Activated B cell treated with CpG ODN at 0.5 μM for 24 hours (primary cell): ENCODE data around the gene HDHD5. TPM values are rescaled to one million over a fixed set of nuclear protein-coding genes. Genes with fewer than 3 reads are reported as not detected.

Experiments used
- ATAC-seq: fragments of 200-7000 bp; cut with Tn5 transposase; one replicate; pipeline ENCODE4 v1.10.0; 2021; ENCODE audit warnings: low read depth, mild to moderate bottlenecking, moderate library complexity
- CTCF ChIA-PET: fragments of 350-600 bp; sonication (Branson Sonifier 250); formaldehyde crosslinking; loops from one replicate; lab custom pipeline; 2021; ENCODE audit warnings: antibody characterized with exemption; lab: Charles Lee
- POLR2A ChIA-PET: fragments of 350-600 bp; sonication (Branson Sonifier 250); formaldehyde crosslinking; loops from one replicate; lab custom pipeline; 2021; ENCODE audit warnings: antibody characterized with exemption; lab: Charles Lee
- DNase-seq: peaks from one replicate; pipeline ENCODE4 v3.0.0; 2022
- H3K27ac Mint-ChIP-seq: one replicate; pipeline ENCODE4 v1.8.0; 2020; ENCODE audit warnings: mixed read lengths
- H3K27me3 Mint-ChIP-seq: one replicate; pipeline ENCODE4 v1.8.0; 2021; ENCODE audit warnings: mixed read lengths
- H3K36me3 Mint-ChIP-seq: one replicate; pipeline ENCODE4 v1.8.0; 2021; ENCODE audit warnings: low read depth, mixed read lengths
- H3K4me1 Mint-ChIP-seq: one replicate; pipeline ENCODE4 v1.8.0; 2021; ENCODE audit warnings: mixed read lengths
- H3K4me3 Mint-ChIP-seq: one replicate; pipeline ENCODE4 v1.8.0; 2020; ENCODE audit warnings: mild to moderate bottlenecking, mixed read lengths
- H3K9me3 Mint-ChIP-seq: one replicate; pipeline ENCODE4 v1.8.0; 2020; ENCODE audit warnings: mixed read lengths
- CTCF ChIP-seq: fragments of 200-600 bp; IDR thresholded peaks from one replicate; pipeline ENCODE4 v1.8.0; 2022; ENCODE audit warnings: antibody characterized with exemption, mild to moderate bottlenecking
- intact Hi-C: fragments of 100-400 bp; cut with micrococcal nuclease; formaldehyde crosslinking; loops from one replicate; pipeline ENCODE4 v1.15.1; 2024
- total RNA-seq: library from RNA; stranded (reverse); gene quantifications from 2 replicates; pipeline ENCODE4 v1.2.3, GENCODE V29; 2022

HDHD5 gene
- total RNA-seq, 1 donor from 2014 or later, result 25.2 TPM

GRCh38 chr22:17116572-17117330 lies 42.3 kb downstream of the HDHD5 start:
- no peaks in the 10 kb centered on the region for H3K9me3 Mint-ChIP-seq
- H3K27me3 Mint-ChIP-seq, result peaks cover 13% of the 10 kb centered on the region
- no peaks in the 10 kb centered on the region for H3K36me3 Mint-ChIP-seq
- no peak overlapping the region for H3K4me3 Mint-ChIP-seq
- H3K27ac Mint-ChIP-seq, result no peak overlapping the region
- intact Hi-C loops, result no loop called here
- DNase-seq (no peak), ATAC-seq (no peak)
- H3K4me1 Mint-ChIP-seq, result peaks cover 32% of the 10 kb centered on the region
- no peak for TF ChIP-seq CTCF
- CTCF ChIA-PET, result interaction anchor here (1.6 kb wide), 1 partner anchor 55 kb away, joined by 4 read pairs; no protein-coding TSS in a partner anchor
- POLR2A ChIA-PET, result no interaction called here

- Mint-ChIP-seq H3K27me3 (peaks cover 10% of the 10 kb centered on the region), H3K27ac (no peak overlapping the region), H3K4me3 (no peak overlapping the region), H3K9me3 (no peaks in the 10 kb centered on the region), H3K36me3 (no peaks in the 10 kb centered on the region), H3K4me1 (peaks cover 27% of the 10 kb centered on the region)
- intact Hi-C loops, result no loop called here
- ChIA-PET CTCF (no interaction called here), POLR2A (no interaction called here)
- no peak for DNase-seq
- ATAC-seq, result no peak
- TF ChIP-seq CTCF, result no peak
Observed at GRCh38 chr22:17115945-17116565, 43.0 kb downstream of the HDHD5 start.

GRCh38 chr22:17115236-17115635 lies 43.8 kb downstream of the HDHD5 start:
- H3K4me3 Mint-ChIP-seq, result no peak overlapping the region
- H3K27ac Mint-ChIP-seq, result no peak overlapping the region
- peaks cover 10% of the 10 kb centered on the region for H3K27me3 Mint-ChIP-seq
- ATAC-seq (no peak), DNase-seq (no peak)
- H3K9me3 Mint-ChIP-seq, result no peaks in the 10 kb centered on the region
- no peak for TF ChIP-seq CTCF
- ChIA-PET CTCF (no interaction called here), POLR2A (no interaction called here)
- intact Hi-C loops, result no loop called here
- peaks cover 27% of the 10 kb centered on the region for H3K4me1 Mint-ChIP-seq
- H3K36me3 Mint-ChIP-seq, result peaks cover 3% of the 10 kb centered on the region

GRCh38 chr22:17114898-17115235 lies 44.2 kb downstream of the HDHD5 start:
- Mint-ChIP-seq H3K4me1 (peaks cover 26% of the 10 kb centered on the region), H3K9me3 (no peaks in the 10 kb centered on the region), H3K36me3 (peaks cover 4% of the 10 kb centered on the region), H3K4me3 (no peak overlapping the region), H3K27ac (no peak overlapping the region), H3K27me3 (peaks cover 9% of the 10 kb centered on the region)
- TF ChIP-seq CTCF, result no peak
- ATAC-seq (no peak), DNase-seq (no peak)
- intact Hi-C loops, result no loop called here
- POLR2A ChIA-PET, result no interaction called here
- CTCF ChIA-PET, result no interaction called here

GRCh38 chr22:17114173-17114897 lies 44.7 kb downstream of the HDHD5 start:
- POLR2A ChIA-PET, result no interaction called here
- Mint-ChIP-seq H3K9me3 (no peaks in the 10 kb centered on the region), H3K36me3 (peaks cover 10% of the 10 kb centered on the region), H3K4me3 (no peak overlapping the region), H3K27me3 (peaks cover 8% of the 10 kb centered on the region), H3K27ac (no peak overlapping the region), H3K4me1 (peaks cover 25% of the 10 kb centered on the region)
- DNase-seq (no peak), ATAC-seq (no peak)
- CTCF ChIA-PET, result no interaction called here
- intact Hi-C loops, result no loop called here
- no peak for TF ChIP-seq CTCF
